Stimulated activated CD4-positive, alpha-beta T cell treated with anti-CD3 and anti-CD28 coated beads, Interleukin-4, amount 100 ng/mL, for 1 hour (primary cell): ENCODE measurements around the gene PLEKHH1.
A peak's percentile ranks its signal among the peaks of the same experiment; 100 is the strongest.

Experiments
- DNase-seq: peaks from one replicate; pipeline ENCODE4 v3.0.0-alpha.2; 2020

The PLEKHH1 gene

GRCh38 chr14:67510836-67511235, 22.3 kb upstream of the PLEKHH1 start:
- DNase-seq: no peak

GRCh38 chr14:67512463-67513310, 20.4 kb upstream of the PLEKHH1 start:
- DNase-seq: no peak

GRCh38 chr14:67513631-67514108, 19.4 kb upstream of the PLEKHH1 start:
- DNase-seq: no peak

GRCh38 chr14:67514203-67514607, 18.9 kb upstream of the PLEKHH1 start:
- no peak for DNase-seq

- peak; percentile 48 for DNase-seq
These were observed 18.3 kb upstream of the PLEKHH1 start for GRCh38 chr14:67514650-67515385.

- DNase-seq: no peak
These were observed 17.6 kb upstream of the PLEKHH1 start for GRCh38 chr14:67515386-67516079.

GRCh38 chr14:67516676-67517075, 16.4 kb upstream of the PLEKHH1 start:
- DNase-seq: no peak

GRCh38 chr14:67517083-67517482, 16.0 kb upstream of the PLEKHH1 start:
- no peak for DNase-seq

- no peak for DNase-seq
These were observed 13.7 kb upstream of the PLEKHH1 start for GRCh38 chr14:67519406-67519805.

- DNase-seq: no peak
These were observed 12.6 kb upstream of the PLEKHH1 start for GRCh38 chr14:67520482-67520881.

- no peak for DNase-seq
These were observed 10.8 kb upstream of the PLEKHH1 start for GRCh38 chr14:67522270-67522669.

GRCh38 chr14:67523764-67524633, 9.1 kb upstream of the PLEKHH1 start:
- no peak for DNase-seq

- DNase-seq: no peak
These were observed 8.5 kb upstream of the PLEKHH1 start for GRCh38 chr14:67524634-67524963.

GRCh38 chr14:67525389-67525788, 7.7 kb upstream of the PLEKHH1 start:
- DNase-seq: no peak

GRCh38 chr14:67526181-67526580, 6.9 kb upstream of the PLEKHH1 start:
- no peak for DNase-seq

- peak; percentile 13 for DNase-seq
These were observed 6.2 kb upstream of the PLEKHH1 start for GRCh38 chr14:67526676-67527459.

GRCh38 chr14:67527756-67528155, 5.3 kb upstream of the PLEKHH1 start:
- DNase-seq: no peak

GRCh38 chr14:67528276-67528675, 4.8 kb upstream of the PLEKHH1 start:
- DNase-seq: no peak

GRCh38 chr14:67529947-67530935, 2.8 kb upstream of the PLEKHH1 start:
- DNase-seq: no peak

- DNase-seq: no peak
These were observed 488 bp upstream of the PLEKHH1 start for GRCh38 chr14:67532606-67532997.

- no peak for DNase-seq
These were observed 630 bp downstream of the PLEKHH1 start for GRCh38 chr14:67533754-67534085.
